Epithelial cell of proximal tubule (primary cell): ENCODE measurements around the gene PTCH1. TPM values are rescaled to one million over a fixed set of nuclear protein-coding genes. Genes with fewer than 3 reads are reported as not detected.

Experiments
- DNase-seq: peaks from one replicate; pipeline ENCODE4 v3.0.0-alpha.2; 2011; ENCODE audit warnings: low read depth
- H3K4me3 ChIP-seq: 2 replicates; pipeline ENCODE4 v1.5.1; 2011; ENCODE audit warnings: low read depth, mild to moderate bottlenecking, low read length
- total RNA-seq: library from RNA; depleted of rRNA; stranded (reverse); fragments of >200 nt; gene quantifications from 2 replicates; pipeline ENCODE4 v1.2.3, GENCODE V29; 2015
- TF ChIP-seq, protein P1 (sequence below): conservative IDR thresholded peaks from 2 replicates; pipeline ENCODE4 v1.5.1; 2012; ENCODE audit warnings: low read depth, mild to moderate bottlenecking, low read length

Gene PTCH1
- total RNA-seq, 1 donor from 2014 or later = 3.5 TPM

DNA sequence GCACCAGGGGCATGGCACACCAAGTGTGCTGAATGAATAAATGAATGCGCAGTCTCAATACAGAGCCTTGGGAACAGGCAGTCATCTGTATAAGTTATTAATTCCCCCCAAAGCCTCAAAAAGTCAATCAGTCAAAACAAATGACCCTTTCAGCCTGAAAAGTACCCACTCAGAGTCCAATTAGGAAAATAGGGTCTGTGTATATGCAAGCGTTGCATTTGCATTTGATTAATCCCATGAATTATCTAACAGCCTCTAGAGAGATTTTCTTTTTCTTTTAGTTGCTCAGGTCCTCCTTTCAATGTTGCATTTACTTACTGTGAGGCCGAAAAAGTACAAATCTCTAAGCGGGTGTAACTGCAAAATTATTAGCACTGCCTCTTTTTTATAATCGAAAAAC lies 23.4 kb downstream of the PTCH1 start:
- no peak overlapping the region for H3K4me3 ChIP-seq
- TF ChIP-seq, protein P1, sequence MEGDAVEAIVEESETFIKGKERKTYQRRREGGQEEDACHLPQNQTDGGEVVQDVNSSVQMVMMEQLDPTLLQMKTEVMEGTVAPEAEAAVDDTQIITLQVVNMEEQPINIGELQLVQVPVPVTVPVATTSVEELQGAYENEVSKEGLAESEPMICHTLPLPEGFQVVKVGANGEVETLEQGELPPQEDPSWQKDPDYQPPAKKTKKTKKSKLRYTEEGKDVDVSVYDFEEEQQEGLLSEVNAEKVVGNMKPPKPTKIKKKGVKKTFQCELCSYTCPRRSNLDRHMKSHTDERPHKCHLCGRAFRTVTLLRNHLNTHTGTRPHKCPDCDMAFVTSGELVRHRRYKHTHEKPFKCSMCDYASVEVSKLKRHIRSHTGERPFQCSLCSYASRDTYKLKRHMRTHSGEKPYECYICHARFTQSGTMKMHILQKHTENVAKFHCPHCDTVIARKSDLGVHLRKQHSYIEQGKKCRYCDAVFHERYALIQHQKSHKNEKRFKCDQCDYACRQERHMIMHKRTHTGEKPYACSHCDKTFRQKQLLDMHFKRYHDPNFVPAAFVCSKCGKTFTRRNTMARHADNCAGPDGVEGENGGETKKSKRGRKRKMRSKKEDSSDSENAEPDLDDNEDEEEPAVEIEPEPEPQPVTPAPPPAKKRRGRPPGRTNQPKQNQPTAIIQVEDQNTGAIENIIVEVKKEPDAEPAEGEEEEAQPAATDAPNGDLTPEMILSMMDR = no peak
- no peak for DNase-seq

DNA sequence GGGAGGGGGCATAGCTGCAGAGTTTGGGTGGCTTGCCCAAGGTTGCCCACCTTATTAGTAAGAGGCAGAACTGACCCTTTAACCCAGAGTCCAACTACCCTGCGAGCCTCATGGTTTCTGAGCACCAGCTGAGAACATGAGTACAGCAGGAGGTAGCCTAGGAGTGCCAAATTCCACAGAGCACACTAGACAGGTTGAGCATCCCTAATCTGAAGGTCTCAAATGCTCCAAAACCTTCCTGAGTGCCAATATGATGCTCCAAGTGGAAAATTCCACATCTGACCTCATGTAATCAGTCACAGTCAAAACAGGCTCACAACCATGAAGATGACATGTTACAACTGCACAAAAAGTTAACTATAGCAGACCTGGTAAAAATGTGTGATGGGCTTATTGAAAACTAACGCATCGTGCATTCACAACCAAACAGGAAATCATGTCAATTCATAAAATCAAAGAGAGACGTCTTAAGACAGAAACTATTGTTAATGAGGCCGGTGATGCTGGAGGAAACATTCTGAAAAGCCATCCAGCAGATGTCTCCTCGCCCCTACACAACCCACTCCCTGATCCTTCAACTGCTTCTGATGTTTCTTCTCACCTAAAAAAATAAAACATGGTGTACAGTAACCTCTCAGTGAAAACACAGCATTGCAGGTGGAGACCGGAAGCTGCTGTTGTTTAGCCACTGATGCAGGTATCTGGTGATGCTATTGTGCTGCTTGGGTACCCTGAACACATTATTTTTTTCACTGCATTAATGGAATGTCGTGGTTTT lies 25.0 kb downstream of the PTCH1 start:
- TF ChIP-seq, protein P1 = no peak
- H3K4me3 ChIP-seq = no peak overlapping the region
- no peak for DNase-seq

DNA sequence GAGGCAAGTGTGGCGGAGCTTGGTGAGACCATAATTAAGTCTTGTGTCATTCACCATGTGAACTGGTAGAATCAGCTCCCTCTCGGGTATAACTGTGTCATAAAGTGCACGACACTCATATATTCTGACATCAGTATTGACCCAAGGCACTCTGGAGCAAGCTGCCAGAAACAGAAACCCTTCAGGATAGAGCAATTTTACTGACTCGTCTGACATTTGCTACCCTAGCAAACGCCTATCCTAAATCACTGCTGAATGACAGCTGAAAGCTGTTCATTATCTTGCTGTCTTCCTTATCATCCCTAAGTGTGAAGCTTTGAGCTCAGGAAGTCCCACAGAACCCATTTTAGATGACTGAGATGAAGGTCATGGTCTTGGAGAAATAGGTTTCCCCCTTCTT lies 27.8 kb downstream of the PTCH1 start:
- no peak for DNase-seq
- H3K4me3 ChIP-seq = no peak overlapping the region
- TF ChIP-seq, protein P1 = no peak

DNA sequence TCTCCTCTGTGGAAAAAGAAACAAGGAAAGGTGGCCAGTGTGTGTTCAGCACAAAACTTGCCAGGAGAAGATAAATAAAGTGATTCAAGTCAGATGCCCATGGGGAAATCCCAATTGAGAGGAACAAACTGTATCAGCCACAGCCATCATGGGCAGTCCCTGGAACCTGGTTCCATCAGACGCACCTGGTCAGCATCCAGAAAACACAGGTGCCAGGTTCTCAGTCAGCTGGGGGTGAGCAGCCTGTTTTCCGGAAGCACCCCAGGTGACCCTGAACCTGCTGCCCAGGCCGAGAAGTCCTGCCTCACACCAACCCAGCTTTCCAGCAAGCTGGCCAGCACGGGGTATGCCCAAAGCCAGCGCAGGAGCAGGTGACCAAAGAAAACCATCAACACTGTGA lies 30.5 kb downstream of the PTCH1 start:
- DNase-seq = no peak
- no peak overlapping the region for H3K4me3 ChIP-seq
- TF ChIP-seq, protein P1 = no peak

DNA sequence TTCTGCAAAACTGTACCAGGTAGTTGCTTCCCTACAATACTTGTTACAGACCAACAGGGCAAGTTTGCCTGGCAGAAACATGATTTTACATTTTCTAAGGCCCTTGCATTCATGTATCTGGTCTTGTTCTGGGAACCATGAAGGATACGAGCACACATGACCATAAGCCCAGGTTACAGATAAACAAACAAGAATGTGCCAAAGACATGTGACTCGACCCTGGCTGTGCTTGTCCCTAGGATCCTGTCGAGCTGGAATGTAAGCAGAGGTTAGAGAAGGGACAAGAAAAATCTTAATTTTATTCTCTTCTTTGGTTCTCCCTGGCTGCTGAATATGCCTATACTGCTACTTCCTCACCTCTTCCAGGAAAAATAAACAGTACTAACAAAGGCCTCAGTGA lies 32.5 kb downstream of the PTCH1 start:
- DNase-seq = no peak
- TF ChIP-seq, protein P1 = no peak
- no peak overlapping the region for H3K4me3 ChIP-seq

DNA sequence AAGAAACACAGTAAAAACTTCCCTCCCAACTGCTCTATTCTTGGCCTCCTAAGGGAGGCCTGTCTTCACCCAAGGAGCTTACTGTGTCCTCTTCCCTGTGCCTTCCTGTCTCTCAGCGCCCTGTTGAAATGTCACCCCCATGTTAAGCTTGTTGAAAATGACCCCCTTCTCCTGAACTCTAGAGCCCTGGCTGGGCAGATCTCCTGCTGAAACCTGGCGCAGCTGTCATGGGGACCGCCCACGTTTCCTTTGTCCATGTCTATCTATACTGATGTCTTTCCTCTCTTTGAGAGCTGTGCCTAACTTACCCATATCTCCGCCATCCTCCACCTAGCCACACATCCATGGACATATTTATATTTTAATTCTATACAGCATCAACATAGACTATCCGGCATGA lies 33.3 kb downstream of the PTCH1 start:
- TF ChIP-seq, protein P1 = no peak
- H3K4me3 ChIP-seq = no peak overlapping the region
- no peak for DNase-seq

DNA sequence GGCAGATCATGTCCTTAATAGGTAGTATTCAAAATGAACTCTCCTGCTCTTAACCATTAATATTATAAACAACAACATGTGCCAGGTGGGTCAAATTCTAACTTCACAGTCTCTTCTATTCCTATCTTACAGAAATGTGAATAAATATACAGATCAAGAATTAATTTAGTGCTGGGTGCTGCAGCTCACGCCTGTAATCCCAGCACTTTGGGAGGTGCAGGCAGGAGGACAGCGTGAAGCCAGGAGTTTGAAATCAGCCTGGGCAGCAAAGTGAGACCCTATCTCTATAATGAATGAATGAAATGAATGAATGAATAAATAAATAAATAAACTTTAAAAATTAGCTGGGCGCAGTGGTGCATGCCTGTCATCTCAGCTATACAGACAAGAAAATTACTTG lies 34.1 kb downstream of the PTCH1 start:
- DNase-seq = no peak
- TF ChIP-seq, protein P1 = no peak
- no peak overlapping the region for H3K4me3 ChIP-seq
